IMR-90 (cell line): ENCODE results near the gene CRCP. TPM values are rescaled to one million over a fixed set of nuclear protein-coding genes. Genes with fewer than 3 reads are reported as not detected.

ENCODE experiments used
- ATAC-seq: fragments of 200-7000 bp; cut with Tn5 transposase; 2 replicates; pipeline ENCODE4 v1.9.1; 2020; ENCODE audit warnings: low read depth, mild to moderate bottlenecking, moderate library complexity
- BruUV-seq: library from RNA; stranded (reverse); fragments of 400-500 nt; replicated peaks from 2 replicates; lab custom pipeline; 2021; lab: Mats Ljungman, UMichigan
- CTCF ChIA-PET: fragments of 300-600 bp; formaldehyde crosslinking; extraction: SDS; loops from one replicate; lab custom pipeline; 2021; ENCODE audit warnings: antibody characterized with exemption; lab: Yijun Ruan, JAX
- POLR2A ChIA-PET: fragments of 300-600 bp; sonication (Branson Sonifier 250); formaldehyde crosslinking; loops from one replicate; lab custom pipeline; 2022; ENCODE audit warnings: antibody characterized with exemption; ENCODE audit not compliant: unreplicated experiment; lab: Charles Lee
- DNase-seq: peaks from one replicate; pipeline ENCODE4 v3.0.0; 2013
- H2AFZ ChIP-seq: replicated peaks from 2 replicates; pipeline ENCODE3; 2013; ENCODE audit warnings: low read length, mild to moderate bottlenecking; ENCODE audit not compliant: poor library complexity
- H2AK5ac ChIP-seq: 2 replicates; pipeline ENCODE4 v1.6.1; 2013; ENCODE audit warnings: low read depth, low read length, inconsistent platforms
- H2AK9ac ChIP-seq: replicated peaks from 2 replicates; pipeline ENCODE3; 2013; ENCODE audit warnings: mild to moderate bottlenecking, low read depth, low read length, moderate library complexity; ENCODE audit not compliant: poor library complexity
- H2BK120ac ChIP-seq: 2 replicates; pipeline ENCODE4 v1.6.1; 2013; ENCODE audit warnings: low read depth, low read length, inconsistent platforms
- H2BK15ac ChIP-seq: 3 replicates; pipeline ENCODE4 v1.6.1; 2013; ENCODE audit warnings: low read depth, low read length, inconsistent platforms
- H2BK20ac ChIP-seq: 2 replicates; pipeline ENCODE4 v1.6.1; 2013; ENCODE audit warnings: low read depth, mild to moderate bottlenecking, inconsistent platforms, low read length, moderate library complexity
- H2BK5ac ChIP-seq: 2 replicates; pipeline ENCODE4 v1.6.1; 2013; ENCODE audit warnings: mild to moderate bottlenecking, low read depth, low read length, inconsistent platforms; ENCODE audit not compliant: poor library complexity, severe bottlenecking
- H3K14ac ChIP-seq: replicated peaks from 2 replicates; pipeline ENCODE4 v1.6.1; 2013; ENCODE audit warnings: low read depth, low read length, inconsistent platforms
- H3K18ac ChIP-seq: 2 replicates; pipeline ENCODE4 v1.6.1; 2013; ENCODE audit warnings: low read depth, low read length, control low read depth
- H3K23ac ChIP-seq: 2 replicates; pipeline ENCODE4 v1.6.1; 2013; ENCODE audit warnings: low read depth, low read length, inconsistent platforms
- H3K27ac ChIP-seq: 2 replicates; pipeline ENCODE4 v1.5.1; 2013; ENCODE audit warnings: mild to moderate bottlenecking, control low read depth, low read length; ENCODE audit not compliant: insufficient read depth
- H3K27me3 ChIP-seq: 2 replicates; pipeline ENCODE4 v1.6.1; 2013; ENCODE audit warnings: low read length; ENCODE audit not compliant: control insufficient read depth, insufficient read depth
- H3K36me3 ChIP-seq: 2 replicates; pipeline ENCODE4 v1.6.1; 2013; ENCODE audit warnings: low read length, mixed read lengths; ENCODE audit not compliant: control insufficient read depth, insufficient read depth
- H3K4ac ChIP-seq: 2 replicates; pipeline ENCODE4 v1.6.1; 2013; ENCODE audit warnings: low read depth, low read length, inconsistent platforms
- H3K4me1 ChIP-seq: 2 replicates; pipeline ENCODE4 v1.6.1; 2013; ENCODE audit warnings: low read length, mixed read lengths; ENCODE audit not compliant: control insufficient read depth, insufficient read depth
- H3K4me2 ChIP-seq: 2 replicates; pipeline ENCODE4 v1.6.1; 2013; ENCODE audit warnings: low read depth, mild to moderate bottlenecking, control low read depth, low read length, moderate library complexity
- H3K4me3 ChIP-seq: 2 replicates; pipeline ENCODE4 v1.5.1; 2013; ENCODE audit warnings: low read depth, mild to moderate bottlenecking, control low read depth, low read length, moderate library complexity; ENCODE audit not compliant: insufficient read depth
- H3K56ac ChIP-seq: 2 replicates; pipeline ENCODE4 v1.6.1; 2013; ENCODE audit warnings: low read length, inconsistent platforms; ENCODE audit not compliant: insufficient read depth; ENCODE audit errors: extremely low read depth
- H3K79me1 ChIP-seq, 2 experiments: 2 replicates each; pipeline ENCODE4 v1.6.1; 2013; ENCODE audit warnings: low read length in 2 of 2, inconsistent platforms in 1 of 2, low read depth in 1 of 2
- H3K9ac ChIP-seq: 2 replicates; pipeline ENCODE4 v1.6.1; 2013; ENCODE audit warnings: low read depth, low read length, control low read depth
- H3K9me1 ChIP-seq: 2 replicates; pipeline ENCODE4 v1.6.1; 2013; ENCODE audit warnings: low read length, inconsistent platforms; ENCODE audit not compliant: insufficient read depth
- H3K9me3 ChIP-seq: 2 replicates; pipeline ENCODE4 v1.6.1; 2013; ENCODE audit warnings: low read length; ENCODE audit not compliant: control insufficient read depth, insufficient read depth
- H4K20me1 ChIP-seq: 2 replicates; pipeline ENCODE4 v1.6.1; 2013; ENCODE audit warnings: low read length, inconsistent platforms; ENCODE audit not compliant: insufficient read depth
- H4K5ac ChIP-seq: 2 replicates; pipeline ENCODE4 v1.6.1; 2013; ENCODE audit warnings: mild to moderate bottlenecking, low read depth, low read length, control low read depth
- H4K8ac ChIP-seq, 2 experiments: 2 replicates each; pipeline ENCODE4 v1.6.1; 2013; ENCODE audit warnings: low read depth in 2 of 2, low read length in 2 of 2, control low read depth in 1 of 2, inconsistent platforms in 1 of 2
- H4K91ac ChIP-seq: 2 replicates; pipeline ENCODE4 v1.6.1; 2013; ENCODE audit warnings: low read depth, low read length, inconsistent platforms; ENCODE audit not compliant: insufficient read depth
- WGBS, 2 experiments: methylation state at CpG; one replicate each; pipeline versions ENCODE4 v1.1.5 to v1.1.7; 2013; ENCODE audit warnings: missing lambda C conversion rate in 2 of 2; ENCODE audit not compliant: insufficient read length in 1 of 2; ENCODE audit errors: extremely low coverage in 2 of 2; 5-methylcytosine and 5-hydroxymethylcytosine counted together
- dilution Hi-C: fragments of 300-500 bp; cut with HindIII; formaldehyde crosslinking; loops from one replicate; pipeline ENCODE4 v1.14.3; 2018; ENCODE audit warnings: low sequenced_read_pairs; ENCODE audit not compliant: unreplicated experiment
- in situ Hi-C: fragments of 300-500 bp; cut with MboI; formaldehyde crosslinking; loops from 3 replicates; pipeline ENCODE4 v1.14.3; 2019; ENCODE audit warnings: low sequenced_read_pairs, inconsistent platforms, mixed read lengths
- intact Hi-C: fragments of 100-400 bp; cut with micrococcal nuclease; formaldehyde crosslinking; loops from 2 replicates; pipeline ENCODE4 v1.10.0; 2022
- polyA plus RNA-seq, 3 experiments: library from polyadenylated mRNA; depleted of rRNA; stranded (reverse); fragments of >200 nt; gene quantifications; 2 replicates each; pipeline ENCODE4 v1.2.3, GENCODE V29; 2012; ENCODE audit warnings: low replicate concordance in 1 of 3
- total RNA-seq: library from RNA; depleted of rRNA; stranded (reverse); fragments of >200 nt; gene quantifications from 2 replicates; pipeline ENCODE4 v1.2.3, GENCODE V29; 2012
- TF ChIP-seq, protein P1 (sequence below): fragments of 150-350 bp; IDR thresholded peaks from 2 replicates; pipeline ENCODE4 v1.6.1; 2016; ENCODE audit warnings: low read depth, mild to moderate bottlenecking, low read length, moderate library complexity, borderline replicate concordance

Gene CRCP
- total and polyA plus RNA-seq, 2 of the 4 experiments (the other 2 are of a cell fraction) = 22.9 to 37.5 TPM

DNA sequence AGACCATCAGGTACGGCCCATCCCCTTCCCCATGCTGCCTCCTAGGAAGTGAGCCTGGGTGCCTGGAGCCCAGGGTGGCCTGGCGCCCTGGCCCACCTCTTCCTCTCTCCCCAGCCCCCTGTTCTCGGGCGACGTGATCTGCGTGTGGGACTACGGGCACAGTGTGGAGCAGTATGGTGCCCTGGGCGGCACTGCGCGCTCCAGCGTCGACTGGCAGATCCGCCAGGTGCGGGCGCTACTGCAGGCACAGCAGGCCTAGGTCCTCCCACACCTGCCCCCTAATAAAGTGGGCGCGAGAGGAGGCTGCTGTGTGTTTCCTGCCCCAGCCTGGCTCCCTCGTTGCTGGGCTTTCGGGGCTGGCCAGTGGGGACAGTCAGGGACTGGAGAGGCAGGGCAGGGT, 22.0 kb upstream of the CRCP start:
- CTCF ChIA-PET = interaction anchor here (0.5 kb wide), 1 partner anchor 85 kb away, joined by 4 read pairs; no protein-coding TSS in a partner anchor
- Histone ChIP-seq H3K4ac (no peak overlapping the region), H2AFZ (no peak overlapping the region), H4K20me1 (no peaks in the 10 kb centered on the region; the same call in 1 of the 2 replicates), H3K23ac (no peak overlapping the region), H2AK5ac (no peak overlapping the region), H3K14ac (no peak overlapping the region), H2BK120ac (no peak overlapping the region), H3K27me3 (no peaks in the 10 kb centered on the region), H3K9me3 (no peaks in the 10 kb centered on the region), H3K36me3 (peaks cover 15% of the 10 kb centered on the region), H4K91ac (no peak overlapping the region), H3K56ac (no peak overlapping the region), H3K9ac (no peak overlapping the region), H4K5ac (no peak overlapping the region), H3K18ac (no peak overlapping the region), H3K4me3 (no peak overlapping the region), H3K27ac (no peak overlapping the region), H3K79me1 (no peaks in the 10 kb centered on the region; a peak in 1 of 4 replicates), H3K4me2 (no peak overlapping the region), H2AK9ac (peak overlapping the region; percentile 16), H2BK20ac (no peak overlapping the region), H2BK15ac (no peak overlapping the region), H2BK5ac (no peak overlapping the region), H4K8ac (no peak overlapping the region), H3K4me1 (no peaks in the 10 kb centered on the region), H3K9me1 (no peaks in the 10 kb centered on the region)
- no TSS peak for BruUV-seq
- POLR2A ChIA-PET = no interaction called here
- WGBS, 2 experiments = 100% methylated on average over 3 of the region's 19 CpGs; no CpG with 5 or more reads in 1 of the 2 experiments
- DNase-seq (no peak), ATAC-seq (no peak)
- in situ Hi-C loops (no loop called here), intact Hi-C loops (no loop called here), dilution Hi-C loops (no loop called here)
- TF ChIP-seq, protein P1, sequence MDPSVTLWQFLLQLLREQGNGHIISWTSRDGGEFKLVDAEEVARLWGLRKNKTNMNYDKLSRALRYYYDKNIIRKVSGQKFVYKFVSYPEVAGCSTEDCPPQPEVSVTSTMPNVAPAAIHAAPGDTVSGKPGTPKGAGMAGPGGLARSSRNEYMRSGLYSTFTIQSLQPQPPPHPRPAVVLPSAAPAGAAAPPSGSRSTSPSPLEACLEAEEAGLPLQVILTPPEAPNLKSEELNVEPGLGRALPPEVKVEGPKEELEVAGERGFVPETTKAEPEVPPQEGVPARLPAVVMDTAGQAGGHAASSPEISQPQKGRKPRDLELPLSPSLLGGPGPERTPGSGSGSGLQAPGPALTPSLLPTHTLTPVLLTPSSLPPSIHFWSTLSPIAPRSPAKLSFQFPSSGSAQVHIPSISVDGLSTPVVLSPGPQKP = no peak
